Measurements from ENCODE around the gene FERMT3. TPM values are rescaled to one million over a fixed set of nuclear protein-coding genes. Genes with fewer than 3 reads are reported as not detected.
A peak's percentile ranks its signal among the peaks of the same experiment; 100 is the strongest.

FERMT3 gene
- total and polyA plus RNA-seq, 2 of the 13 experiments (the other 11 are each of a cell fraction or from before 2014, with no cell fraction given) = 0.29 TPM; not detected in 1

DNA sequence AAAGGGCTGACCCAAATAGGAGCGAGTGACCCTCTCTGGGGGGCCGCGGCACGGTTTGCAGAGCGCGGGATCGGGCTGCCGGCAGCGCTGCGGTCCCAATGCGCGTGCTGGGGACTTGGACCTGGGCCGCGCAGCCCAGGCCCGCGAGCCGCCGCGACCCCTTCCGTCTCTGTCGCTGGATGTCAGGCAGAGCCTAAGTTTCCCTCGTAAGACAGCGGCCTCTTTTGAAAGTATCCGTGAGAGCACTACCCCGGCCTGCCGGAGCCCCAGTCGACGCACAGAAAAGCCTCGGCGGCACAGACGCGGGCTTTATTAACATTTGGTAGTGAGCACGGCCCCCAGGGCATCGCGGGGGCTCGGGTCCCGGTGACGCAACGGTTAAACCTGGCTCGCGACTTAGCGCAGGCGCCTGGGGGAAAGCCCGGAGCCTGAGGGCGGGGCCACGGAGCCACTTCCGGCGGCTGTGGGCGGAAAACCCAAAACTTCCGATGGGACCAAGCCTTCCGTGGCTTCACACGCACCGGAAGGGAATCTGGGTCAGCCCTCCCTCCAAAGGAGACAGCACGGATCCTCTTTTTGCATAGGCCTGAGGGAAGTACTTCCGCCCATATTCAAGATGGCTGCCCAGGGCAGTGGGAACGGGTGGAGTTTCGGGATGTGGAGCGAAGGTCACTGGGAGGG, 63.2 kb downstream of the FERMT3 start (continued):
- TF ChIP-seq BRF2 (CRISPR knock-in tag; IDR thresholded peaks at IDR 0.05) (no peak), ARNT (IDR thresholded peaks at IDR 0.05) (no peak), ATF6 (CRISPR knock-in tag; conservative IDR thresholded peaks at IDR 0.05) (0 out of 2 replicates have a peak, but pooled peaks have one; percentile 54), ZNF790 (CRISPR knock-in tag; IDR thresholded peaks at IDR 0.05; ENCODE audit: borderline replicate concordance) (no peak), RXRA (CRISPR knock-in tag; IDR thresholded peaks at IDR 0.05) (peak; percentile 96), AGO1 (IDR thresholded peaks at IDR 0.05; ENCODE audit: low read depth, low read length, poor library complexity, severe bottlenecking) (peak; percentile 93), ZSCAN22 (CRISPR knock-in tag; IDR thresholded peaks at IDR 0.05) (no peak), DRAP1 (CRISPR knock-in tag; IDR thresholded peaks at IDR 0.05) (peak; percentile 70), ZNF563 (CRISPR knock-in tag; IDR thresholded peaks at IDR 0.05) (no peak; the same call in 1 of the 2 replicates), NAIF1 (CRISPR knock-in tag; IDR thresholded peaks at IDR 0.05; ENCODE audit: borderline replicate concordance) (peak; percentile 100), ZNF446 (CRISPR knock-in tag; IDR thresholded peaks at IDR 0.05) (no peak)
- TF ChIP-seq, protein P1, sequence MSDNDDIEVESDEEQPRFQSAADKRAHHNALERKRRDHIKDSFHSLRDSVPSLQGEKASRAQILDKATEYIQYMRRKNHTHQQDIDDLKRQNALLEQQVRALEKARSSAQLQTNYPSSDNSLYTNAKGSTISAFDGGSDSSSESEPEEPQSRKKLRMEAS (IDR thresholded peaks at IDR 0.05) = peak; percentile 47; the same call in 1 of the 2 replicates
- TF ChIP-seq, protein P2, sequence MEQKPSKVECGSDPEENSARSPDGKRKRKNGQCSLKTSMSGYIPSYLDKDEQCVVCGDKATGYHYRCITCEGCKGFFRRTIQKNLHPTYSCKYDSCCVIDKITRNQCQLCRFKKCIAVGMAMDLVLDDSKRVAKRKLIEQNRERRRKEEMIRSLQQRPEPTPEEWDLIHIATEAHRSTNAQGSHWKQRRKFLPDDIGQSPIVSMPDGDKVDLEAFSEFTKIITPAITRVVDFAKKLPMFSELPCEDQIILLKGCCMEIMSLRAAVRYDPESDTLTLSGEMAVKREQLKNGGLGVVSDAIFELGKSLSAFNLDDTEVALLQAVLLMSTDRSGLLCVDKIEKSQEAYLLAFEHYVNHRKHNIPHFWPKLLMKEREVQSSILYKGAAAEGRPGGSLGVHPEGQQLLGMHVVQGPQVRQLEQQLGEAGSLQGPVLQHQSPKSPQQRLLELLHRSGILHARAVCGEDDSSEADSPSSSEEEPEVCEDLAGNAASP (CRISPR knock-in tag; IDR thresholded peaks at IDR 0.05; ENCODE audit: borderline replicate concordance) = peak; percentile 55
- TF ChIP-seq, protein P3, sequence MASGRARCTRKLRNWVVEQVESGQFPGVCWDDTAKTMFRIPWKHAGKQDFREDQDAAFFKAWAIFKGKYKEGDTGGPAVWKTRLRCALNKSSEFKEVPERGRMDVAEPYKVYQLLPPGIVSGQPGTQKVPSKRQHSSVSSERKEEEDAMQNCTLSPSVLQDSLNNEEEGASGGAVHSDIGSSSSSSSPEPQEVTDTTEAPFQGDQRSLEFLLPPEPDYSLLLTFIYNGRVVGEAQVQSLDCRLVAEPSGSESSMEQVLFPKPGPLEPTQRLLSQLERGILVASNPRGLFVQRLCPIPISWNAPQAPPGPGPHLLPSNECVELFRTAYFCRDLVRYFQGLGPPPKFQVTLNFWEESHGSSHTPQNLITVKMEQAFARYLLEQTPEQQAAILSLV (CRISPR knock-in tag; IDR thresholded peaks at IDR 0.05; ENCODE audit: borderline replicate concordance) = no peak
- TF ChIP-seq, protein P4, sequence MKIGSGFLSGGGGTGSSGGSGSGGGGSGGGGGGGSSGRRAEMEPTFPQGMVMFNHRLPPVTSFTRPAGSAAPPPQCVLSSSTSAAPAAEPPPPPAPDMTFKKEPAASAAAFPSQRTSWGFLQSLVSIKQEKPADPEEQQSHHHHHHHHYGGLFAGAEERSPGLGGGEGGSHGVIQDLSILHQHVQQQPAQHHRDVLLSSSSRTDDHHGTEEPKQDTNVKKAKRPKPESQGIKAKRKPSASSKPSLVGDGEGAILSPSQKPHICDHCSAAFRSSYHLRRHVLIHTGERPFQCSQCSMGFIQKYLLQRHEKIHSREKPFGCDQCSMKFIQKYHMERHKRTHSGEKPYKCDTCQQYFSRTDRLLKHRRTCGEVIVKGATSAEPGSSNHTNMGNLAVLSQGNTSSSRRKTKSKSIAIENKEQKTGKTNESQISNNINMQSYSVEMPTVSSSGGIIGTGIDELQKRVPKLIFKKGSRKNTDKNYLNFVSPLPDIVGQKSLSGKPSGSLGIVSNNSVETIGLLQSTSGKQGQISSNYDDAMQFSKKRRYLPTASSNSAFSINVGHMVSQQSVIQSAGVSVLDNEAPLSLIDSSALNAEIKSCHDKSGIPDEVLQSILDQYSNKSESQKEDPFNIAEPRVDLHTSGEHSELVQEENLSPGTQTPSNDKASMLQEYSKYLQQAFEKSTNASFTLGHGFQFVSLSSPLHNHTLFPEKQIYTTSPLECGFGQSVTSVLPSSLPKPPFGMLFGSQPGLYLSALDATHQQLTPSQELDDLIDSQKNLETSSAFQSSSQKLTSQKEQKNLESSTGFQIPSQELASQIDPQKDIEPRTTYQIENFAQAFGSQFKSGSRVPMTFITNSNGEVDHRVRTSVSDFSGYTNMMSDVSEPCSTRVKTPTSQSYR (CRISPR knock-in tag; IDR thresholded peaks at IDR 0.05; ENCODE audit: borderline replicate concordance) = no peak
- TF ChIP-seq, protein P5, sequence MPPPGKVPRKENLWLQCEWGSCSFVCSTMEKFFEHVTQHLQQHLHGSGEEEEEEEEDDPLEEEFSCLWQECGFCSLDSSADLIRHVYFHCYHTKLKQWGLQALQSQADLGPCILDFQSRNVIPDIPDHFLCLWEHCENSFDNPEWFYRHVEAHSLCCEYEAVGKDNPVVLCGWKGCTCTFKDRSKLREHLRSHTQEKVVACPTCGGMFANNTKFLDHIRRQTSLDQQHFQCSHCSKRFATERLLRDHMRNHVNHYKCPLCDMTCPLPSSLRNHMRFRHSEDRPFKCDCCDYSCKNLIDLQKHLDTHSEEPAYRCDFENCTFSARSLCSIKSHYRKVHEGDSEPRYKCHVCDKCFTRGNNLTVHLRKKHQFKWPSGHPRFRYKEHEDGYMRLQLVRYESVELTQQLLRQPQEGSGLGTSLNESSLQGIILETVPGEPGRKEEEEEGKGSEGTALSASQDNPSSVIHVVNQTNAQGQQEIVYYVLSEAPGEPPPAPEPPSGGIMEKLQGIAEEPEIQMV (CRISPR knock-in tag; IDR thresholded peaks at IDR 0.05; ENCODE audit: low read depth) = no peak
